NT2/D1 (cell line): ENCODE measurements around the gene SLC39A11.
"Not testable (repeated sequence)": the region's sequence is repeated elsewhere in the genome, so short reads cannot be mapped to it uniquely, and the experiment has no call there.

Experiments used
- DNase-seq: peaks from one replicate; pipeline ENCODE4 v3.0.0-alpha.2; 2011; ENCODE audit warnings: low read depth, low spot score
- H3K27me3 ChIP-seq: 2 replicates; pipeline ENCODE4 v1.6.0; 2011; ENCODE audit warnings: mild to moderate bottlenecking; ENCODE audit not compliant: insufficient read length, insufficient read depth
- H3K36me3 ChIP-seq: 2 replicates; pipeline ENCODE4 v1.6.1; 2011; ENCODE audit warnings: mild to moderate bottlenecking, low read length, mixed read lengths; ENCODE audit not compliant: insufficient read depth, insufficient read length
- H3K4me1 ChIP-seq: 2 replicates; pipeline ENCODE4 v1.5.1; 2011; ENCODE audit not compliant: insufficient read depth, insufficient read length
- H3K4me3 ChIP-seq: 2 replicates; pipeline ENCODE4 v1.5.1; 2011; ENCODE audit warnings: low read depth; ENCODE audit not compliant: insufficient read length
- H3K9ac ChIP-seq: 2 replicates; pipeline ENCODE4 v1.6.0; 2011; ENCODE audit warnings: low read depth; ENCODE audit not compliant: insufficient read length
- H3K9me3 ChIP-seq: 2 replicates; pipeline ENCODE4 v1.5.1; 2011; ENCODE audit warnings: mild to moderate bottlenecking, low read length; ENCODE audit not compliant: insufficient read depth
- SUZ12 ChIP-seq: IDR thresholded peaks from 2 replicates; pipeline ENCODE4 v1.6.1; 2011; ENCODE audit not compliant: insufficient read length, insufficient read depth; ENCODE audit errors: extremely low read depth
- YY1 ChIP-seq: IDR thresholded peaks from 2 replicates; pipeline ENCODE4 v1.6.1; 2011; ENCODE audit not compliant: insufficient read length, insufficient read depth
- ZNF274 ChIP-seq: IDR thresholded peaks from 2 replicates; pipeline ENCODE4 v1.6.1; 2011; ENCODE audit warnings: mild to moderate bottlenecking, low read depth, low read length

SLC39A11 gene

GRCh38 chr17:73064084-73064938 is 28.2 kb downstream of the SLC39A11 start:
- DNase-seq: no peak
- no peaks in the 10 kb centered on the region for H3K36me3 ChIP-seq
- H3K9ac ChIP-seq: no peak overlapping the region
- no peaks in the 10 kb centered on the region for H3K4me1 ChIP-seq
- H3K27me3 ChIP-seq: no peaks in the 10 kb centered on the region
- H3K4me3 ChIP-seq: no peak overlapping the region
- TF ChIP-seq ZNF274 (no peak), YY1 (no peak), SUZ12 (no peak)
- H3K9me3 ChIP-seq: peaks cover 6% of the 10 kb centered on the region; the same call in 1 of the 2 replicates

GRCh38 chr17:73062726-73063125 is 29.8 kb downstream of the SLC39A11 start:
- no peaks in the 10 kb centered on the region for H3K4me1 ChIP-seq

GRCh38 chr17:73061161-73061560 is 31.3 kb downstream of the SLC39A11 start:
- H3K9ac ChIP-seq: no peak overlapping the region
- no peaks in the 10 kb centered on the region for H3K4me1 ChIP-seq
- H3K36me3 ChIP-seq: no peaks in the 10 kb centered on the region
- 0 out of 2 replicates have a peak, but pooled peaks cover under 1% of the 10 kb centered on the region for H3K9me3 ChIP-seq
- H3K4me3 ChIP-seq: no peak overlapping the region
- H3K27me3 ChIP-seq: no peaks in the 10 kb centered on the region
- no peak for DNase-seq
- TF ChIP-seq YY1: no peak
- TF ChIP-seq SUZ12: no peak
- no peak for TF ChIP-seq ZNF274

More at GRCh38 chr17:73062726-73063125, 29.8 kb downstream of the SLC39A11 start:
- Histone ChIP-seq H3K9ac (no peak overlapping the region), H3K36me3 (no peaks in the 10 kb centered on the region), H3K4me3 (no peak overlapping the region), H3K9me3 (peaks cover 6% of the 10 kb centered on the region; the same call in 1 of the 2 replicates), H3K27me3 (no peaks in the 10 kb centered on the region)
- no peak for DNase-seq
- no peak for TF ChIP-seq SUZ12
- TF ChIP-seq ZNF274: no peak
- TF ChIP-seq YY1: no peak

- Histone ChIP-seq H3K9me3 (no peaks in the 10 kb centered on the region), H3K9ac (no peak overlapping the region), H3K36me3 (no peaks in the 10 kb centered on the region), H3K4me1 (no peaks in the 10 kb centered on the region), H3K27me3 (no peaks in the 10 kb centered on the region), H3K4me3 (no peak overlapping the region)
- TF ChIP-seq YY1: no peak
- TF ChIP-seq SUZ12: no peak
- no peak for TF ChIP-seq ZNF274
- DNase-seq: no peak
These were observed 31.8 kb downstream of the SLC39A11 start for GRCh38 chr17:73060721-73061120.

- H3K4me1 ChIP-seq, H3K27me3 ChIP-seq, H3K9me3 ChIP-seq, DNase-seq, H3K4me3 ChIP-seq, H3K9ac ChIP-seq, H3K36me3 ChIP-seq: not testable (repeated sequence)
These were observed 32.8 kb downstream of the SLC39A11 start for GRCh38 chr17:73059713-73060112.

- H3K9ac ChIP-seq: no peak overlapping the region
- no peak for DNase-seq
- TF ChIP-seq YY1 (no peak), SUZ12 (no peak), ZNF274 (no peak)
These were observed 34.5 kb downstream of the SLC39A11 start for GRCh38 chr17:73058022-73058421.

GRCh38 chr17:73057196-73057595 is 35.3 kb downstream of the SLC39A11 start:
- H3K36me3 ChIP-seq: no peaks in the 10 kb centered on the region
- no peaks in the 10 kb centered on the region for H3K9me3 ChIP-seq
- no peak for TF ChIP-seq ZNF274
- no peaks in the 10 kb centered on the region for H3K27me3 ChIP-seq
- H3K9ac ChIP-seq: no peak overlapping the region
- H3K4me1 ChIP-seq: no peaks in the 10 kb centered on the region
- no peak overlapping the region for H3K4me3 ChIP-seq
- no peak for DNase-seq

More at GRCh38 chr17:73058022-73058421, 34.5 kb downstream of the SLC39A11 start:
- Histone ChIP-seq H3K4me1 (no peaks in the 10 kb centered on the region), H3K4me3 (no peak overlapping the region), H3K9me3 (no peaks in the 10 kb centered on the region), H3K27me3 (no peaks in the 10 kb centered on the region), H3K36me3 (no peaks in the 10 kb centered on the region)
